Measurements from ENCODE around the gene MCM3AP. TPM values are rescaled to one million over a fixed set of nuclear protein-coding genes. Genes with fewer than 3 reads are reported as not detected.

Gene MCM3AP
- total RNA-seq, 1 experiment from 2014 or later = 88.4 TPM

DNA sequence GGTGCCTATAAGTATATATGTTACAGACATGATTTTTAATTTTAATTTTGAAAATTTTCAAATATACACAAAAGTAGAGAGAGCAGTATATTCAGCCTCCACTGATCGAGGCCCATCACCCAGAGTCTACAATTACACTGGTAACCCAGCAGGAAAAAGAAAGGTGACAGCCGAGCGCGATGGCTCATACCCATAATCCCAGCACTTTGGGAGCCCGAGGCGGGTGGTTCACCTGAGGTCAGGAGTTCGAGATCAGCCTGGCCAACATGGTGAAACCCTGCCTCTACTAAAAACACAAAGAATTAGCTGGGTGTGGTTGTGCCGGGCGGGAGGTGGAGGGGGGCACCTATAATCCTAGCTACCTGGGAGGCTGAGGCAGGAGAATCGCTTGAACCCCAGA lies 2.1 kb upstream of the MCM3AP start:
- H3K9me3 ChIP-seq (ENCODE audit: control insufficient read depth in 1 of 2, insufficient read depth in 1 of 2, low read depth in 1 of 2, low read length in 2 of 2) = no peaks in the 10 kb centered on the region
- no peaks in the 10 kb centered on the region for H3K27me3 ChIP-seq (ENCODE audit: insufficient read depth, low read length)
- intact Hi-C loops (cut with micrococcal nuclease) = loop anchor here (2.0 to 10.0 kb wide), 2 partner anchors 35 to 143 kb away; partner anchors contain the start of gene C21orf58
- peak overlapping the region; percentile 95; the same call in 1 of the 2 replicates for H3K27ac ChIP-seq (ENCODE audit: low read depth, low read length)
- ChIA-PET RAD21 (ENCODE audit: low non-redundant PET in 1 of 2, low total read pairs in 2 of 2, uncharacterized antibody in 2 of 2, unreplicated experiment in 2 of 2) (no interaction called here), POLR2A (no interaction called here), CTCF (no interaction called here)
- no TSS peak for BruUV-seq (replicated peaks)
- no peaks in the 10 kb centered on the region for H4K20me1 ChIP-seq (ENCODE audit: insufficient read depth)
- peaks cover 11 to 17% of the 10 kb centered on the region in 2 experiments for H3K4me1 ChIP-seq (ENCODE audit: control insufficient read depth in 1 of 2, insufficient read depth in 2 of 2, low read length in 2 of 2)
- no peak for DNase-seq (ENCODE audit: low read depth, low spot score)
- H3K36me3 ChIP-seq (ENCODE audit: control insufficient read depth in 1 of 2, insufficient read depth in 2 of 2, low read length in 2 of 2) = peaks cover 19 to 32% of the 10 kb centered on the region in 2 experiments; a peak in 3 of 4 replicates
- no peak overlapping the region for H3K9ac ChIP-seq (ENCODE audit: low read length)
- no peak for ATAC-seq
- no peak for TF ChIP-seq EZH2phosphoT487 (IDR thresholded peaks at IDR 0.05; ENCODE audit: borderline replicate concordance)
- TF ChIP-seq CEBPB (IDR thresholded peaks at IDR 0.05; ENCODE audit: low read depth) = no peak
- no peak for TF ChIP-seq SIN3A (IDR thresholded peaks at IDR 0.05; ENCODE audit: low read depth)
- no peak for TF ChIP-seq EGR1 (IDR thresholded peaks at IDR 0.05; ENCODE audit: low read depth)
- no peak for TF ChIP-seq ZBTB33 (IDR thresholded peaks at IDR 0.05; ENCODE audit: extremely low read depth, insufficient replicate concordance, low read length)
- no peak for TF ChIP-seq RAD21 (IDR thresholded peaks at IDR 0.05; ENCODE audit: low read depth)
- no peak for TF ChIP-seq YY1 (IDR thresholded peaks at IDR 0.05; ENCODE audit: extremely low read depth, insufficient replicate concordance, low read depth, low read length)
- no peak for TF ChIP-seq SP1 (IDR thresholded peaks at IDR 0.05; ENCODE audit: low read depth)
- no peak for TF ChIP-seq JUND (IDR thresholded peaks at IDR 0.05)
- TF ChIP-seq, protein P1, sequence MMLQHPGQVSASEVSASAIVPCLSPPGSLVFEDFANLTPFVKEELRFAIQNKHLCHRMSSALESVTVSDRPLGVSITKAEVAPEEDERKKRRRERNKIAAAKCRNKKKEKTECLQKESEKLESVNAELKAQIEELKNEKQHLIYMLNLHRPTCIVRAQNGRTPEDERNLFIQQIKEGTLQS (IDR thresholded peaks at IDR 0.05) = no peak
- TF ChIP-seq ZNF274 (IDR thresholded peaks at IDR 0.05; ENCODE audit: low read depth, low read length) = no peak
- no peak for TF ChIP-seq POLR2A (IDR thresholded peaks at IDR 0.05; ENCODE audit: borderline replicate concordance, extremely low read depth, insufficient read depth, insufficient read length)
- TF ChIP-seq ZFX (IDR thresholded peaks at IDR 0.05) = no peak
- TF ChIP-seq SRF (IDR thresholded peaks at IDR 0.05; ENCODE audit: low read depth) = no peak
- no peak for TF ChIP-seq FOSL1 (IDR thresholded peaks at IDR 0.05; ENCODE audit: low read depth)
- no peak for TF ChIP-seq EZH2 (IDR thresholded peaks at IDR 0.05)
- no peak for TF ChIP-seq MAX (IDR thresholded peaks at IDR 0.05)
- TF ChIP-seq ELF1 (IDR thresholded peaks at IDR 0.05; ENCODE audit: borderline replicate concordance, low read depth) = no peak
- no peak for TF ChIP-seq TCF7L2 (IDR thresholded peaks at IDR 0.05; ENCODE audit: borderline replicate concordance, extremely low read depth, insufficient read depth, insufficient read length)
- H3K4me3 ChIP-seq (replicated peaks in 1 of 2; ENCODE audit: low read depth in 1 of 2, low read length in 2 of 2) = peak overlapping the region; percentile 72 to 100; a peak in 3 of 4 replicates
- H3K79me2 ChIP-seq (ENCODE audit: insufficient read depth, low read length) = peaks cover 44% of the 10 kb centered on the region
- no peak overlapping the region for H2AFZ ChIP-seq (ENCODE audit: low read depth, low read length, poor library complexity, severe bottlenecking)
- H3K4me2 ChIP-seq (ENCODE audit: low read length) = peak overlapping the region; percentile 96
- no peaks in the 10 kb centered on the region for H3K9me2 ChIP-seq (ENCODE audit: insufficient read depth)
